ENCODE measurements around the gene HTRA2.

Gene HTRA2

GRCh38 chr2:74538881-74539339, 9.2 kb downstream of the HTRA2 start:
- Histone ChIP-seq H4K20me1 (ENCODE audit: insufficient read depth, low read length) (no peaks in the 10 kb centered on the region), H2AFZ (ENCODE audit: low read depth, low read length) (peak overlapping the region; percentile 75; the same call in 1 of the 2 replicates), H3K36me3 (replicated peaks; ENCODE audit: low read depth, low read length) (no peaks in the 10 kb centered on the region), H3K4me1 (ENCODE audit: low read length) (peaks cover 14% of the 10 kb centered on the region), H3K4me2 (ENCODE audit: low read length) (peak overlapping the region; percentile 45), H3K9ac (ENCODE audit: low read length) (peak overlapping the region; percentile 9; the same call in 1 of the 2 replicates), H3K9me3 (ENCODE audit: insufficient read depth, low read length) (no peaks in the 10 kb centered on the region), H3K27ac (ENCODE audit: low read length) (no peak overlapping the region), H3K27me3 (ENCODE audit: low read depth, low read length) (peaks cover 6% of the 10 kb centered on the region; the same call in 1 of the 2 replicates), H3K4me3 (ENCODE audit: low read length) (peak overlapping the region; percentile 46), H3K79me2 (ENCODE audit: low read length) (no peaks in the 10 kb centered on the region)
- TF ChIP-seq CTCF (IDR thresholded peaks at IDR 0.05; ENCODE audit: low read depth, low read length) (no peak), EZH2phosphoT487 (IDR thresholded peaks at IDR 0.05; ENCODE audit: low read depth) (no peak)

- Histone ChIP-seq H2AFZ (ENCODE audit: low read depth, low read length) (no peak overlapping the region), H3K27ac (ENCODE audit: low read length) (no peak overlapping the region), H3K27me3 (ENCODE audit: low read depth, low read length) (peaks cover 6% of the 10 kb centered on the region; the same call in 1 of the 2 replicates), H3K9ac (ENCODE audit: low read length) (no peak overlapping the region), H3K9me3 (ENCODE audit: insufficient read depth, low read length) (no peaks in the 10 kb centered on the region), H4K20me1 (ENCODE audit: insufficient read depth, low read length) (no peaks in the 10 kb centered on the region), H3K36me3 (replicated peaks; ENCODE audit: low read depth, low read length) (no peaks in the 10 kb centered on the region), H3K79me2 (ENCODE audit: low read length) (no peaks in the 10 kb centered on the region), H3K4me2 (ENCODE audit: low read length) (no peak overlapping the region), H3K4me3 (ENCODE audit: low read length) (no peak overlapping the region), H3K4me1 (ENCODE audit: low read length) (peaks cover 14% of the 10 kb centered on the region)
- TF ChIP-seq EZH2phosphoT487 (IDR thresholded peaks at IDR 0.05; ENCODE audit: low read depth) = no peak
- no peak for TF ChIP-seq CTCF (IDR thresholded peaks at IDR 0.05; ENCODE audit: low read depth, low read length)
These were observed 10.6 kb downstream of the HTRA2 start for GRCh38 chr2:74540291-74540690.

- Histone ChIP-seq H3K4me2 (ENCODE audit: low read length) (no peak overlapping the region), H2AFZ (ENCODE audit: low read depth, low read length) (no peak overlapping the region), H3K36me3 (replicated peaks; ENCODE audit: low read depth, low read length) (no peaks in the 10 kb centered on the region), H3K9me3 (ENCODE audit: insufficient read depth, low read length) (no peaks in the 10 kb centered on the region), H3K27me3 (ENCODE audit: low read depth, low read length) (no peaks in the 10 kb centered on the region), H3K27ac (ENCODE audit: low read length) (no peak overlapping the region), H3K4me3 (ENCODE audit: low read length) (no peak overlapping the region), H3K79me2 (ENCODE audit: low read length) (no peaks in the 10 kb centered on the region), H3K4me1 (ENCODE audit: low read length) (peaks cover 14% of the 10 kb centered on the region), H4K20me1 (ENCODE audit: insufficient read depth, low read length) (no peaks in the 10 kb centered on the region), H3K9ac (ENCODE audit: low read length) (no peak overlapping the region)
- TF ChIP-seq CTCF (IDR thresholded peaks at IDR 0.05; ENCODE audit: low read depth, low read length) (no peak), EZH2phosphoT487 (IDR thresholded peaks at IDR 0.05; ENCODE audit: low read depth) (no peak)
These were observed 13.2 kb downstream of the HTRA2 start for GRCh38 chr2:74542978-74543377.

GRCh38 chr2:74544634-74545033, 14.9 kb downstream of the HTRA2 start:
- Histone ChIP-seq H4K20me1 (ENCODE audit: insufficient read depth, low read length) (no peaks in the 10 kb centered on the region), H3K4me1 (ENCODE audit: low read length) (peaks cover under 1% of the 10 kb centered on the region), H3K36me3 (replicated peaks; ENCODE audit: low read depth, low read length) (no peaks in the 10 kb centered on the region), H3K27ac (ENCODE audit: low read length) (no peak overlapping the region), H2AFZ (ENCODE audit: low read depth, low read length) (no peak overlapping the region), H3K4me2 (ENCODE audit: low read length) (no peak overlapping the region), H3K4me3 (ENCODE audit: low read length) (no peak overlapping the region), H3K9me3 (ENCODE audit: insufficient read depth, low read length) (no peaks in the 10 kb centered on the region), H3K27me3 (ENCODE audit: low read depth, low read length) (no peaks in the 10 kb centered on the region), H3K9ac (ENCODE audit: low read length) (no peak overlapping the region), H3K79me2 (ENCODE audit: low read length) (no peaks in the 10 kb centered on the region)
- TF ChIP-seq EZH2phosphoT487 (IDR thresholded peaks at IDR 0.05; ENCODE audit: low read depth) (no peak), CTCF (IDR thresholded peaks at IDR 0.05; ENCODE audit: low read depth, low read length) (peak; percentile 40)
